GM23338 (cell line): ENCODE results near the gene SORBS1.

ENCODE experiments used
- CREB1 ChIP-seq: fragments of 250-450 bp; sonication (Bioruptor Pico); IDR thresholded peaks from 2 replicates; pipeline ENCODE4 v1.5.0; 2020; ENCODE audit warnings: low read depth, mild to moderate bottlenecking, moderate library complexity
- ETS1 ChIP-seq: IDR thresholded peaks from 2 replicates; pipeline ENCODE4 v1.6.1; 2016; ENCODE audit warnings: antibody characterized with exemption
- EZH2 ChIP-seq: fragments of 200-600 bp; sonication (generic); IDR thresholded peaks from one replicate; pipeline ENCODE4 v1.8.0; 2017; ENCODE audit warnings: antibody characterized with exemption, mild to moderate bottlenecking, low read depth; ENCODE audit not compliant: unreplicated experiment
- EZH2phosphoT487 ChIP-seq: fragments of 200-600 bp; sonication (generic); IDR thresholded peaks from one replicate; pipeline ENCODE4 v1.8.1; 2018; ENCODE audit warnings: antibody characterized with exemption; ENCODE audit not compliant: unreplicated experiment
- POLR2AphosphoS5 ChIP-seq: IDR thresholded peaks from 2 replicates; pipeline ENCODE4 v1.6.1; 2016; ENCODE audit warnings: antibody characterized with exemption, low read depth
- REST ChIP-seq: IDR thresholded peaks from one replicate; pipeline ENCODE4 v1.6.1; 2018; ENCODE audit warnings: antibody characterized with exemption; ENCODE audit not compliant: unreplicated experiment
- ZNF331 ChIP-seq: fragments of 250-450 bp; sonication (Bioruptor Pico); IDR thresholded peaks from 2 replicates; pipeline ENCODE4 v1.5.0; 2020; ENCODE audit warnings: low read depth, mild to moderate bottlenecking, moderate library complexity
- TF ChIP-seq, protein P1 (sequence below), 2 experiments: fragments of 200-600 bp in 1 of 2; sonication (generic) in 1 of 2; conservative IDR thresholded peaks; 2 replicates each; pipeline versions ENCODE4 v1.5.1 to v1.6.1; 2016 to 2017; ENCODE audit warnings: antibody characterized with exemption in 2 of 2, low read depth in 2 of 2, mild to moderate bottlenecking in 2 of 2, moderate library complexity in 1 of 2

DNA sequence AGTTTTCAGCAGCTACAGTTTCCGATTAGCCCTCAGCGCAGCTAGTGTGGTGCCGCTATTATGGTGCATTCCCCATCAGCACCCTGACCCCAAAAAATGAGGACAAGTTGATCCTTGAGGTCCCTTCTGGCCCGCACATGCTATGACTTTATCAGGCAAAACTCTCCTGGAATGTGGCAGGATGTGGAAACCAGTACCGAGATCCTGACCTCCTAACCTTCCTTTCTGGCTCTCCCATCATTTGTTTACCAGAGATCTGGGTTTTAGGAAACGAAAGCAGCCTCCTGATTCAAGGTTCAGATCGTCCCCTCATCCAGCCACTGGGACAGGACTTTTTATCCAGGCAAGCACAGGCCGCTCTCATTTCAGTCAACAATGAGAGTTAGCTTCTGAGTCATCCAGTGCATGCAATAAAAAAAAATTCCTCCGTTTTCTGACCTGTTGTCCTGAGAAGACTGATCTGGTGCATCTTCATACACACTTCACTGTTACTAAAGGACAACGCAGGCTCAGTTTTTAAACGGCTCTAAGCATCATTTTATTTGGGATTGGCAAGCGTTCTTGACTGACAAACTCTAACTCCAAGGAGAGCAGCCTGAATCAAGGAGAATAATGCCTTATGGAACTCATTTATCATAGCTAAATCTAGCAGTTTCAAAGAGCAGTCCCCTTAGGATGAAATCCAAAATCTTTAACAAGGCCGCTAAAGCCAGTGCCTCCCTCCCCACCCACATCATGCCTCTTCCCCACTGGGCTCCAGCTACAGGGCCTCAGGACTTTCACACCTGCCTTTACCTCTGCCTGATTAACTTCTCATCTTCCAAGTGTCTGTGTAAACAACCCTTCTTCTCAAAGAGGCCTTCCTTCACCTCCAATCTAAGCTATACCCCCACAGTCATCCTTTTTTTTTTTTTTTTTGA, 287.5 kb downstream of the SORBS1 start:
- TF ChIP-seq POLR2AphosphoS5, result no peak
- TF ChIP-seq, protein P1, sequence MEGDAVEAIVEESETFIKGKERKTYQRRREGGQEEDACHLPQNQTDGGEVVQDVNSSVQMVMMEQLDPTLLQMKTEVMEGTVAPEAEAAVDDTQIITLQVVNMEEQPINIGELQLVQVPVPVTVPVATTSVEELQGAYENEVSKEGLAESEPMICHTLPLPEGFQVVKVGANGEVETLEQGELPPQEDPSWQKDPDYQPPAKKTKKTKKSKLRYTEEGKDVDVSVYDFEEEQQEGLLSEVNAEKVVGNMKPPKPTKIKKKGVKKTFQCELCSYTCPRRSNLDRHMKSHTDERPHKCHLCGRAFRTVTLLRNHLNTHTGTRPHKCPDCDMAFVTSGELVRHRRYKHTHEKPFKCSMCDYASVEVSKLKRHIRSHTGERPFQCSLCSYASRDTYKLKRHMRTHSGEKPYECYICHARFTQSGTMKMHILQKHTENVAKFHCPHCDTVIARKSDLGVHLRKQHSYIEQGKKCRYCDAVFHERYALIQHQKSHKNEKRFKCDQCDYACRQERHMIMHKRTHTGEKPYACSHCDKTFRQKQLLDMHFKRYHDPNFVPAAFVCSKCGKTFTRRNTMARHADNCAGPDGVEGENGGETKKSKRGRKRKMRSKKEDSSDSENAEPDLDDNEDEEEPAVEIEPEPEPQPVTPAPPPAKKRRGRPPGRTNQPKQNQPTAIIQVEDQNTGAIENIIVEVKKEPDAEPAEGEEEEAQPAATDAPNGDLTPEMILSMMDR (conservative IDR thresholded peaks at IDR 0.05; ENCODE audit: low read depth in 2 of 2), result no peak
- TF ChIP-seq EZH2phosphoT487, result no peak
- no peak for TF ChIP-seq REST
- no peak for TF ChIP-seq EZH2
- TF ChIP-seq ETS1, result no peak
- no peak for TF ChIP-seq ZNF331 (CRISPR knock-in tag)
- no peak for TF ChIP-seq CREB1 (CRISPR knock-in tag)
